HepG2 (cell line): Measurements from ENCODE around the gene GNG12. TPM values are rescaled to one million over a fixed set of nuclear protein-coding genes. Genes with fewer than 3 reads are reported as not detected.

ENCODE experiments used
- ATAC-seq: fragments of 200-7000 bp; cut with Tn5 transposase; 3 replicates; pipeline ENCODE4 v1.9.1; 2020; ENCODE audit warnings: mild to moderate bottlenecking, moderate library complexity
- BruUV-seq: library from RNA; stranded (reverse); fragments of 400-500 nt; replicated peaks from 2 replicates; lab custom pipeline; 2021; lab: Mats Ljungman, UMichigan
- CTCF ChIA-PET: fragments of 300-600 bp; formaldehyde crosslinking; extraction: SDS; loops from one replicate; lab custom pipeline; 2021; ENCODE audit warnings: low total read pairs, inconsistent platforms, low intra/inter-chr PET ratio; lab: Yijun Ruan, JAX
- POLR2A ChIA-PET: fragments of 350-600 bp; sonication (Branson Sonifier 250); formaldehyde crosslinking; loops from one replicate; lab custom pipeline; 2020; ENCODE audit warnings: antibody characterized with exemption, inconsistent platforms; lab: Yijun Ruan, JAX
- DNase-seq: peaks from one replicate; pipeline ENCODE4 v3.0.0-alpha.2; 2015; ENCODE audit warnings: low spot score
- FAIRE-seq: peaks from 3 replicates; lab custom pipeline; 2011; peaks lifted over from hg19 to GRCh38; lab: Jason Lieb, UNC
- H2AFZ ChIP-seq: one replicate; pipeline ENCODE4 v1.6.1; 2011; ENCODE audit warnings: low read length, inconsistent platforms
- H3K27ac ChIP-seq: fragments of 300-600 bp; 3 replicates; pipeline ENCODE4 v1.8.0; 2011; ENCODE audit warnings: mixed run types, mild to moderate bottlenecking, mixed read lengths, low read length, inconsistent platforms; ENCODE audit not compliant: insufficient read depth; ENCODE audit errors: extremely low read length
- H3K27me3 ChIP-seq, 2 experiments: fragments of 200-600 bp in 1 of 2; 2 replicates in 1 of 2; 3 replicates in 1 of 2; pipeline versions ENCODE4 v1.6.0 to v1.8.0; 2011; ENCODE audit warnings: low read length in 2 of 2, mild to moderate bottlenecking in 2 of 2, moderate library complexity in 2 of 2, inconsistent platforms in 1 of 2; ENCODE audit not compliant: insufficient read depth in 2 of 2, control insufficient read depth in 1 of 2
- H3K36me3 ChIP-seq, 2 experiments: fragments of 200-600 bp in 1 of 2; replicated peaks in 1 of 2; 2 replicates in 1 of 2; 3 replicates in 1 of 2; pipeline versions ENCODE4 v1.5.1 to v1.8.0; 2011; ENCODE audit warnings: low read length in 2 of 2, inconsistent platforms in 1 of 2; ENCODE audit not compliant: insufficient read depth in 2 of 2, control insufficient read depth in 1 of 2
- H3K4me1 ChIP-seq: 2 replicates; pipeline ENCODE4 v1.5.1; 2012; ENCODE audit warnings: low read length, inconsistent platforms; ENCODE audit not compliant: insufficient read depth
- H3K4me2 ChIP-seq: 2 replicates; pipeline ENCODE4 v1.6.0; 2011; ENCODE audit warnings: low read depth, low read length, inconsistent platforms
- H3K4me3 ChIP-seq, 3 experiments: fragments of 200-600 bp in 1 of 3; sonication (generic), shearing (Covaris generic) in 1 of 3; replicated peaks in 1 of 3; 2 replicates each; pipeline ENCODE4 v1.5.1; 2011 to 2016; ENCODE audit warnings: low read length in 3 of 3, inconsistent platforms in 2 of 3, low read depth in 2 of 3, mild to moderate bottlenecking in 2 of 3, control low read depth in 1 of 3, mixed read lengths in 1 of 3; ENCODE audit not compliant: insufficient read depth in 1 of 3
- H3K79me2 ChIP-seq: one replicate; pipeline ENCODE4 v1.6.1; 2011; ENCODE audit warnings: low read length, inconsistent platforms; ENCODE audit not compliant: insufficient read depth
- H3K9ac ChIP-seq: 2 replicates; pipeline ENCODE4 v1.6.0; 2011; ENCODE audit warnings: mild to moderate bottlenecking, low read depth, low read length, inconsistent platforms; ENCODE audit not compliant: insufficient read depth
- H3K9me3 ChIP-seq: 2 replicates; pipeline ENCODE4 v1.5.1; 2012; ENCODE audit warnings: mild to moderate bottlenecking, low read length
- H4K20me1 ChIP-seq: 2 replicates; pipeline ENCODE4 v1.6.0; 2011; ENCODE audit warnings: inconsistent platforms, mild to moderate bottlenecking, low read length, moderate library complexity; ENCODE audit not compliant: insufficient read depth
- CEBPG ChIP-seq: IDR thresholded peaks from 2 replicates; pipeline ENCODE4 v1.6.1; 2016
- HES4 ChIP-seq: sonication (generic); formaldehyde crosslinking; IDR thresholded peaks from 2 replicates; pipeline ENCODE4 v1.9.0; 2021; ENCODE audit warnings: mild to moderate bottlenecking, missing genetic modification reagents, borderline replicate concordance
- POLR2AphosphoS5 ChIP-seq: IDR thresholded peaks from 2 replicates; pipeline ENCODE4 v1.6.1; 2012; ENCODE audit warnings: low read depth, low read length
- PRDM15 ChIP-seq: sonication (generic); formaldehyde crosslinking; IDR thresholded peaks from 2 replicates; pipeline ENCODE4 v1.4.0; 2020; ENCODE audit warnings: missing genetic modification reagents
- SIN3B ChIP-seq: fragments of 150-350 bp; IDR thresholded peaks from 2 replicates; pipeline ENCODE4 v1.6.1; 2014; ENCODE audit warnings: low read length
- SRSF1 ChIP-seq: fragments of 200-400 bp; formaldehyde crosslinking; optimal IDR thresholded peaks from 2 replicates; pipeline ENCODE3; 2017; ENCODE audit warnings: mild to moderate bottlenecking, low read depth, low read length, moderate library complexity
- ZNF503 ChIP-seq: sonication (generic); formaldehyde crosslinking; IDR thresholded peaks from 2 replicates; pipeline ENCODE4 v1.4.0; 2020; ENCODE audit warnings: missing genetic modification reagents
- WGBS: methylation state at CpG from one replicate; pipeline ENCODE4 v1.1.6; 2017; ENCODE audit warnings: low lambda C conversion rate; 5-methylcytosine and 5-hydroxymethylcytosine counted together
- in situ Hi-C: cut with HindIII; loops from 2 replicates; pipeline ENCODE4 v1.10.0; 2017; ENCODE audit warnings: low pct_unique_long_range_greater_than_20kb; ENCODE audit not compliant: extremely low pct_ligation_motif_present
- intact Hi-C: fragments of 100-400 bp; cut with micrococcal nuclease; formaldehyde crosslinking; loops from one replicate; pipeline ENCODE4 v1.10.0; 2022; ENCODE audit not compliant: unreplicated experiment
- polyA plus RNA-seq, 8 experiments: library from polyadenylated mRNA; depleted of rRNA in 3 of 8; stranded (reverse) in 7 of 8; unstranded in 1 of 8; fragments of >200 nt; fragmentation: Illumina TruSeq in 4 of 8; extraction: Trizol in 4 of 8; gene quantifications; 2 replicates each; pipeline versions ENCODE4 v1.2.1 to v1.2.3, GENCODE V29; 2011 to 2016; ENCODE audit warnings: low read depth in 4 of 8, missing spikeins in 1 of 8, mixed read lengths in 1 of 8; ENCODE audit not compliant: insufficient read depth in 1 of 8
- total RNA-seq, 5 experiments: library from RNA; depleted of rRNA; stranded (reverse); fragments of >200 nt; fragmentation: Illumina TruSeq; extraction: Trizol; gene quantifications; 2 replicates each; pipeline ENCODE4 v1.2.3, GENCODE V29; 2016; ENCODE audit warnings: low read depth in 1 of 5

Gene GNG12
- total and polyA plus RNA-seq, 2 of the 13 experiments (the other 11 are each of a cell fraction or from before 2014, with no cell fraction given): 0.11 TPM

GRCh38 chr1:67722292-67722944, 110.8 kb downstream of the GNG12 start:
- no peak overlapping the region for H2AFZ ChIP-seq
- TF ChIP-seq CEBPG (CRISPR knock-in tag) (peak; percentile 63), SRSF1 (no peak)
- FAIRE-seq (no peak), ATAC-seq (no peak), DNase-seq (no peak)
- H3K27ac ChIP-seq: no peak overlapping the region
- no peaks in the 10 kb centered on the region for H3K79me2 ChIP-seq
- H3K4me3 ChIP-seq: no peak overlapping the region
- H3K9me3 ChIP-seq: no peaks in the 10 kb centered on the region
- no peaks in the 10 kb centered on the region for H3K27me3 ChIP-seq
- no peak overlapping the region for H3K4me2 ChIP-seq
- H3K4me1 ChIP-seq: peaks cover 47% of the 10 kb centered on the region
- H4K20me1 ChIP-seq: no peaks in the 10 kb centered on the region
- 6% methylated on average over 4 of the region's 4 CpGs for WGBS
- intact Hi-C loops: no loop called here
- no peak overlapping the region for H3K9ac ChIP-seq
- no peaks in the 10 kb centered on the region for H3K36me3 ChIP-seq
- ChIA-PET POLR2A (no interaction called here), CTCF (no interaction called here)
- in situ Hi-C loops: no loop called here
- no TSS peak for BruUV-seq

GRCh38 chr1:67721650-67722291, 111.5 kb downstream of the GNG12 start:
- FAIRE-seq (no peak), ATAC-seq (peak; percentile 55), DNase-seq (no peak)
- Histone ChIP-seq H3K27ac (no peak overlapping the region), H3K79me2 (no peaks in the 10 kb centered on the region), H3K27me3 (no peaks in the 10 kb centered on the region; a peak in 1 of 5 replicates), H3K4me3 (no peak overlapping the region), H2AFZ (no peak overlapping the region), H3K9ac (no peak overlapping the region), H3K4me2 (no peak overlapping the region), H3K36me3 (no peaks in the 10 kb centered on the region), H3K9me3 (no peaks in the 10 kb centered on the region), H3K4me1 (peaks cover 54% of the 10 kb centered on the region), H4K20me1 (no peaks in the 10 kb centered on the region)
- POLR2A ChIA-PET: no interaction called here
- in situ Hi-C loops: no loop called here
- WGBS: 20% methylated on average over 2 of the region's 2 CpGs
- TF ChIP-seq ZNF503 (CRISPR knock-in tag) (no peak), SIN3B (no peak), HES4 (CRISPR knock-in tag) (no peak), POLR2AphosphoS5 (no peak), PRDM15 (CRISPR knock-in tag) (no peak)
- BruUV-seq: no TSS peak
- CTCF ChIA-PET: no interaction called here
- intact Hi-C loops: no loop called here
